Right ventricle myocardium inferior (tissue), 1 donor: ENCODE data around the gene CCDC179. TPM values are rescaled to one million over a fixed set of nuclear protein-coding genes. Genes with fewer than 3 reads are reported as not detected.

Source experiments
- ATAC-seq: fragments of 200-7000 bp; cut with Tn5 transposase; one replicate; pipeline ENCODE4 v1.9.1; 2020; ENCODE audit warnings: mild to moderate bottlenecking, moderate library complexity
- DNase-seq: peaks from one replicate; pipeline ENCODE4 v3.0.0; 2021; ENCODE audit errors: missing footprints
- intact Hi-C: fragments of 100-400 bp; cut with DNase I; formaldehyde crosslinking; loops from one replicate; pipeline ENCODE4 v1.11.0; 2022
- total RNA-seq: library from RNA; stranded (reverse); fragmentation: NEBNext Ultra II Directional; extraction: Animal tissue kit (Norgen Biotek cat#: 25700); gene quantifications from one replicate; pipeline ENCODE4 v1.2.1, GENCODE V29; 2021
- donor health status: DM: no; HTN: yes; CAD: no; lungs with severe emphysema.

The CCDC179 gene
- total RNA-seq, 1 donor from 2014 or later = not detected

- DNase-seq (no peak), ATAC-seq (no peak)
- intact Hi-C loops = no loop called here
Observed at GRCh38 chr11:22822203-22822602, 38.1 kb downstream of the CCDC179 start.

- ATAC-seq (no peak), DNase-seq (no peak)
- intact Hi-C loops = no loop called here
Observed at GRCh38 chr11:22809893-22810292, 50.4 kb downstream of the CCDC179 start.

- intact Hi-C loops = no loop called here
- ATAC-seq (no peak), DNase-seq (no peak)
Observed at GRCh38 chr11:22808571-22809197, 51.6 kb downstream of the CCDC179 start.

- ATAC-seq (no peak), DNase-seq (no peak)
- intact Hi-C loops = no loop called here
Observed at GRCh38 chr11:22807855-22808570, 52.3 kb downstream of the CCDC179 start.

- DNase-seq = no peak
- intact Hi-C loops = no loop called here
- no peak for ATAC-seq
Observed at GRCh38 chr11:22807391-22807790, 52.9 kb downstream of the CCDC179 start.

- DNase-seq (no peak), ATAC-seq (no peak)
- intact Hi-C loops = no loop called here
Observed at GRCh38 chr11:22802861-22803260, 57.4 kb downstream of the CCDC179 start.

- DNase-seq = no peak
- intact Hi-C loops = no loop called here
- no peak for ATAC-seq
Observed at GRCh38 chr11:22800482-22800881, 59.8 kb downstream of the CCDC179 start.

GRCh38 chr11:22798901-22799300, 61.4 kb downstream of the CCDC179 start:
- ATAC-seq (no peak), DNase-seq (no peak)
- intact Hi-C loops = loop anchor here (10.0 kb wide), 1 partner anchor 364 kb away; no protein-coding TSS in a partner anchor

- intact Hi-C loops = loop anchor here (10.0 kb wide), 1 partner anchor 362 kb away; no protein-coding TSS in a partner anchor
- ATAC-seq = no peak
- no peak for DNase-seq
Observed at GRCh38 chr11:22797047-22797446, 63.2 kb downstream of the CCDC179 start.

Other genes with a start within 250 kb of the CCDC179 start
- 4.8 TPM for gene FANCF, start 234.7 kb downstream of the CCDC179 start, total RNA-seq
- gene GAS2, start 193.9 kb downstream of the CCDC179 start, total RNA-seq = 10.0 TPM
- gene SVIP, start 30.7 kb downstream of the CCDC179 start, total RNA-seq = 24.9 TPM